ENCODE results near the gene TBX6. TPM values are rescaled to one million over a fixed set of nuclear protein-coding genes. Genes with fewer than 3 reads are reported as not detected.

Gene TBX6
- total RNA-seq, 2 experiments from 2014 or later, result 2.4 to 3.0 TPM

- Mint-ChIP-seq H3K4me1 (peaks cover 22% of the 10 kb centered on the region), H3K27ac (peak within 1 kb of the TSS; percentile 98), H3K4me3 (peak within 1 kb of the TSS; percentile 100), H3K27me3 (no peaks in the 10 kb centered on the region), H3K36me3 (peaks cover 34% of the 10 kb centered on the region), H3K9me3 (no peaks in the 10 kb centered on the region)
- POLR2A ChIA-PET, result interaction anchor here (0.6 to 6.1 kb wide), 27 partner anchors 8 to 631 kb away, joined by 3 to 102 read pairs (median 4); partner anchors contain the start of genes CORO1A, HIRIP3, MAPK3 and MAZ
- peak; percentile 95 for DNase-seq
- ATAC-seq (ENCODE audit: low read depth), result peak; percentile 85
These were observed 26.4 kb downstream of the TBX6 start, which contains the start of gene ALDOA for GRCh38 chr16:30065102-30065942. Gene ALDOA (plus strand): TSS chr16:30065760. CDS start chr16:30066898, 1,138 bp downstream.

GRCh38 chr16:30064729-30065101 is 27.0 kb downstream of the TBX6 start:
- DNase-seq, result no peak
- Mint-ChIP-seq H3K9me3 (no peaks in the 10 kb centered on the region), H3K27ac (peak overlapping the region; percentile 98)

GRCh38 chr16:30063893-30064728 is 27.6 kb downstream of the TBX6 start:
- Mint-ChIP-seq H3K4me1 (peaks cover 19% of the 10 kb centered on the region), H3K36me3 (peaks cover 28% of the 10 kb centered on the region), H3K9me3 (no peaks in the 10 kb centered on the region), H3K4me3 (peak overlapping the region; percentile 100), H3K27me3 (no peaks in the 10 kb centered on the region), H3K27ac (peak overlapping the region; percentile 98)
- ATAC-seq (ENCODE audit: low read depth), result peak; percentile 27
- POLR2A ChIA-PET, result interaction anchor here (0.8 to 6.1 kb wide), 10 partner anchors 10 to 381 kb away, joined by 3 to 102 read pairs (median 9); partner anchors contain the start of genes CORO1A, MAZ, MVP and PPP4C
- DNase-seq, result peak; percentile 74

More at GRCh38 chr16:30064729-30065101, 27.0 kb downstream of the TBX6 start:
- H3K27me3 Mint-ChIP-seq, result no peaks in the 10 kb centered on the region
- POLR2A ChIA-PET, result interaction anchor here (1.0 to 6.1 kb wide), 10 partner anchors 12 to 380 kb away, joined by 3 to 102 read pairs (median 10); partner anchors contain the start of genes CORO1A, HIRIP3, MAZ and MVP
- peaks cover 19% of the 10 kb centered on the region for H3K4me1 Mint-ChIP-seq
- H3K36me3 Mint-ChIP-seq, result peaks cover 31% of the 10 kb centered on the region
- ATAC-seq (ENCODE audit: low read depth), result no peak
- H3K4me3 Mint-ChIP-seq, result peak overlapping the region; percentile 100

- H3K27ac Mint-ChIP-seq, result peak overlapping the region; percentile 98
- H3K4me3 Mint-ChIP-seq, result peak overlapping the region; percentile 100
- peaks cover 25% of the 10 kb centered on the region for H3K36me3 Mint-ChIP-seq
- ATAC-seq (ENCODE audit: low read depth) (no peak), DNase-seq (no peak)
- no peaks in the 10 kb centered on the region for H3K9me3 Mint-ChIP-seq
- no peaks in the 10 kb centered on the region for H3K27me3 Mint-ChIP-seq
- POLR2A ChIA-PET, result interaction anchor here (0.8 to 6.1 kb wide), 5 partner anchors 10 to 121 kb away, joined by 3 to 102 read pairs (median 6); partner anchors contain the start of genes CORO1A, TBX6 and YPEL3
- peaks cover 16% of the 10 kb centered on the region for H3K4me1 Mint-ChIP-seq
These were observed 28.3 kb downstream of the TBX6 start for GRCh38 chr16:30063278-30063892.

GRCh38 chr16:30060836-30061554 is 30.7 kb downstream of the TBX6 start:
- no peak overlapping the region for H3K27ac Mint-ChIP-seq
- peaks cover 3% of the 10 kb centered on the region for H3K4me1 Mint-ChIP-seq
- POLR2A ChIA-PET, result no interaction called here
- no peaks in the 10 kb centered on the region for H3K27me3 Mint-ChIP-seq
- peaks cover 5% of the 10 kb centered on the region for H3K36me3 Mint-ChIP-seq
- ATAC-seq (ENCODE audit: low read depth) (no peak), DNase-seq (no peak)
- H3K9me3 Mint-ChIP-seq, result no peaks in the 10 kb centered on the region
- no peak overlapping the region for H3K4me3 Mint-ChIP-seq

- Mint-ChIP-seq H3K27ac (no peak overlapping the region), H3K27me3 (no peaks in the 10 kb centered on the region), H3K9me3 (no peaks in the 10 kb centered on the region), H3K4me3 (no peak overlapping the region), H3K36me3 (peaks cover 4% of the 10 kb centered on the region), H3K4me1 (peaks cover 3% of the 10 kb centered on the region)
- POLR2A ChIA-PET, result no interaction called here
- no peak for DNase-seq
- ATAC-seq (ENCODE audit: low read depth), result no peak
These were observed 31.4 kb downstream of the TBX6 start for GRCh38 chr16:30060346-30060745.

GRCh38 chr16:30054959-30055553 is 36.7 kb downstream of the TBX6 start:
- Mint-ChIP-seq H3K9me3 (no peaks in the 10 kb centered on the region), H3K4me3 (peak overlapping the region; percentile 42), H3K27ac (no peak overlapping the region), H3K27me3 (no peaks in the 10 kb centered on the region), H3K4me1 (peaks cover 21% of the 10 kb centered on the region), H3K36me3 (peaks cover 12% of the 10 kb centered on the region)
- ATAC-seq (ENCODE audit: low read depth), result peak; percentile 82
- peak; percentile 69 for DNase-seq
- POLR2A ChIA-PET, result interaction anchor here (0.5 to 2.0 kb wide), 6 partner anchors 11 to 382 kb away, joined by 3 to 13 read pairs (median 4); partner anchors contain the start of genes ALDOA, KCTD13 and PPP4C

GRCh38 chr16:30054451-30054850 is 37.3 kb downstream of the TBX6 start:
- peaks cover 21% of the 10 kb centered on the region for H3K4me1 Mint-ChIP-seq
- H3K27me3 Mint-ChIP-seq, result no peaks in the 10 kb centered on the region
- peaks cover 10% of the 10 kb centered on the region for H3K36me3 Mint-ChIP-seq
- peak overlapping the region; percentile 42 for H3K4me3 Mint-ChIP-seq
- POLR2A ChIA-PET, result interaction anchor here (0.5 to 2.0 kb wide), 6 partner anchors 12 to 381 kb away, joined by 3 to 13 read pairs (median 4); partner anchors contain the start of genes ALDOA, CORO1A, KCTD13 and PPP4C
- H3K27ac Mint-ChIP-seq, result no peak overlapping the region
- ATAC-seq (ENCODE audit: low read depth), result no peak
- H3K9me3 Mint-ChIP-seq, result no peaks in the 10 kb centered on the region
- DNase-seq, result no peak

- Mint-ChIP-seq H3K27me3 (no peaks in the 10 kb centered on the region), H3K36me3 (peaks cover 8% of the 10 kb centered on the region)
- DNase-seq, result no peak
These were observed 38.2 kb downstream of the TBX6 start for GRCh38 chr16:30053376-30054015.

GRCh38 chr16:30052671-30053372 is 38.9 kb downstream of the TBX6 start:
- peak overlapping the region; percentile 87 for H3K4me3 Mint-ChIP-seq
- POLR2A ChIA-PET, result interaction anchor here (0.6 to 1.8 kb wide), 10 partner anchors 11 to 357 kb away, joined by 3 to 15 read pairs (median 5); partner anchors contain the start of genes ALDOA, CORO1A, HIRIP3 and INO80E
- no peaks in the 10 kb centered on the region for H3K27me3 Mint-ChIP-seq
- H3K9me3 Mint-ChIP-seq, result no peaks in the 10 kb centered on the region
- H3K36me3 Mint-ChIP-seq, result peaks cover 8% of the 10 kb centered on the region
- DNase-seq (peak; percentile 95), ATAC-seq (ENCODE audit: low read depth) (peak; percentile 76)
- peak overlapping the region; percentile 67 for H3K27ac Mint-ChIP-seq
- H3K4me1 Mint-ChIP-seq, result peaks cover 21% of the 10 kb centered on the region

More at GRCh38 chr16:30053376-30054015, 38.2 kb downstream of the TBX6 start:
- POLR2A ChIA-PET, result interaction anchor here (0.6 to 1.8 kb wide), 9 partner anchors 10 to 131 kb away, joined by 3 to 15 read pairs (median 5); partner anchors contain the start of genes ALDOA, CORO1A, HIRIP3 and INO80E
- no peak overlapping the region for H3K27ac Mint-ChIP-seq
- H3K4me1 Mint-ChIP-seq, result peaks cover 21% of the 10 kb centered on the region
- no peaks in the 10 kb centered on the region for H3K9me3 Mint-ChIP-seq
- peak; percentile 4 for ATAC-seq (ENCODE audit: low read depth)
- peak overlapping the region; percentile 87 for H3K4me3 Mint-ChIP-seq

- H3K27me3 Mint-ChIP-seq, result peaks cover 2% of the 10 kb centered on the region
- peaks cover 21% of the 10 kb centered on the region for H3K4me1 Mint-ChIP-seq
- peak overlapping the region; percentile 87 for H3K4me3 Mint-ChIP-seq
- POLR2A ChIA-PET, result interaction anchor here (0.9 to 1.0 kb wide), 2 partner anchors 78 to 126 kb away, joined by 3 read pairs; partner anchors contain the start of genes KCTD13 and TAOK2
- peaks cover 8% of the 10 kb centered on the region for H3K36me3 Mint-ChIP-seq
- peak overlapping the region; percentile 66 for H3K27ac Mint-ChIP-seq
- ATAC-seq (ENCODE audit: low read depth) (no peak), DNase-seq (no peak)
- no peaks in the 10 kb centered on the region for H3K9me3 Mint-ChIP-seq
These were observed 40.2 kb downstream of the TBX6 start for GRCh38 chr16:30051518-30051917.

Data from activated naive CD8-positive, alpha-beta T cell treated with anti-CD3 and anti-CD28 coated beads, Interleukin-2, amount 10 ng/mL, durations not matched to agents 7 days and 5 days (primary cell).